K562 (cell line): Measurements from ENCODE around the gene SND1. TPM values are rescaled to one million over a fixed set of nuclear protein-coding genes. Genes with fewer than 3 reads are reported as not detected.

Source experiments
- ATAC-seq: fragments of 200-7000 bp; cut with Tn5 transposase; 3 replicates; pipeline ENCODE4 v1.9.1; 2020; ENCODE audit warnings: moderate library complexity
- BruUV-seq: library from RNA; stranded (reverse); fragments of 400-500 nt; replicated peaks from 2 replicates; lab custom pipeline; 2021; lab: Mats Ljungman, UMichigan
- CTCF ChIA-PET: fragments of 300-600 bp; formaldehyde crosslinking; extraction: SDS; loops from one replicate; lab custom pipeline; 2021; ENCODE audit warnings: low intra/inter-chr PET ratio; lab: Yijun Ruan, JAX
- POLR2A ChIA-PET: fragments of 300-600, 350-650 bp; sonication (Branson Sonifier 250); formaldehyde crosslinking; extraction: SDS; loops from one replicate; lab custom pipeline; 2021; ENCODE audit warnings: antibody characterized with exemption, inconsistent platforms; lab: Yijun Ruan, JAX
- DNase-seq, 4 experiments: peaks; one replicate each; pipeline versions ENCODE4 v3.0.0 to v3.0.0-alpha.2; 2011 to 2018; ENCODE audit warnings: low spot score in 3 of 4, mixed read lengths in 3 of 4; ENCODE audit errors: extremely low read depth in 1 of 4
- FAIRE-seq: peaks from 2 replicates; lab custom pipeline; 2011; peaks lifted over from hg19 to GRCh38; lab: Jason Lieb, UNC
- H2AFZ ChIP-seq: 2 replicates; pipeline ENCODE4 v1.6.0; 2011; ENCODE audit warnings: low read depth, low read length, control low read depth, inconsistent platforms
- H3K27ac ChIP-seq: fragments of 200-600 bp; 3 replicates; pipeline ENCODE4 v1.8.0; 2011; ENCODE audit warnings: low read depth, mild to moderate bottlenecking, control low read depth, inconsistent platforms, low read length, moderate library complexity, mixed read lengths; ENCODE audit errors: extremely low read depth
- H3K27me3 ChIP-seq, 2 experiments: fragments of 300-600 bp in 1 of 2; 2 replicates in 1 of 2; 3 replicates in 1 of 2; pipeline versions ENCODE4 v1.6.0 to v1.8.0; 2011; ENCODE audit warnings: inconsistent platforms in 2 of 2, low read length in 2 of 2, mild to moderate bottlenecking in 1 of 2, mixed read lengths in 1 of 2, moderate library complexity in 1 of 2; ENCODE audit not compliant: control insufficient read depth in 2 of 2, insufficient read depth in 2 of 2
- H3K36me3 ChIP-seq: fragments of 300-600 bp; 3 replicates; pipeline ENCODE4 v1.8.0; 2011; ENCODE audit warnings: mild to moderate bottlenecking, low read length, inconsistent platforms; ENCODE audit not compliant: control insufficient read depth, insufficient read depth
- H3K4me1 ChIP-seq, 2 experiments: fragments of 200-600 bp in 1 of 2; replicated peaks in 1 of 2; 2 replicates in 1 of 2; 3 replicates in 1 of 2; pipeline versions ENCODE4 v1.5.1 to v1.8.0; 2011; ENCODE audit warnings: inconsistent platforms in 2 of 2, low read length in 2 of 2, mild to moderate bottlenecking in 1 of 2, mixed read lengths in 1 of 2, moderate library complexity in 1 of 2; ENCODE audit not compliant: control insufficient read depth in 2 of 2, insufficient read depth in 2 of 2
- H3K4me2 ChIP-seq: 2 replicates; pipeline ENCODE4 v1.6.1; 2011; ENCODE audit warnings: low read length, control low read depth, inconsistent platforms, mixed read lengths; ENCODE audit not compliant: insufficient read depth
- H3K4me3 ChIP-seq: fragments of 200-600 bp; sonication (generic), shearing (Covaris generic); 2 replicates; pipeline ENCODE4 v1.5.1; 2016; ENCODE audit warnings: control low read depth, inconsistent platforms
- H3K79me2 ChIP-seq: fragments of 200-600 bp; 3 replicates; pipeline ENCODE4 v1.8.0; 2011; ENCODE audit warnings: low read length, inconsistent platforms; ENCODE audit not compliant: control insufficient read depth, insufficient read depth
- H3K9ac ChIP-seq, 2 experiments: 2 replicates each; pipeline versions ENCODE4 v1.6.0 to v1.6.1; 2011; ENCODE audit warnings: low read depth in 2 of 2, low read length in 2 of 2, control low read depth in 1 of 2, inconsistent platforms in 1 of 2, mild to moderate bottlenecking in 1 of 2, mixed read lengths in 1 of 2; ENCODE audit not compliant: insufficient read depth in 1 of 2
- H3K9me1 ChIP-seq: one replicate; pipeline ENCODE4 v1.6.0; 2011; ENCODE audit warnings: inconsistent platforms, mild to moderate bottlenecking, low read length, moderate library complexity; ENCODE audit not compliant: control insufficient read depth, insufficient read depth
- H3K9me3 ChIP-seq: replicated peaks from 2 replicates; pipeline ENCODE4 v1.5.1; 2011; ENCODE audit warnings: low read depth, low read length, inconsistent platforms; ENCODE audit not compliant: control insufficient read depth, insufficient read depth
- H4K20me1 ChIP-seq: replicated peaks from 2 replicates; pipeline ENCODE4 v1.6.1; 2011; ENCODE audit warnings: low read length, inconsistent platforms, mixed read lengths; ENCODE audit not compliant: control insufficient read depth, insufficient read depth
- BDP1 ChIP-seq: IDR thresholded peaks from 3 replicates; pipeline ENCODE4 v1.6.1; 2011; ENCODE audit not compliant: insufficient read length, insufficient read depth
- EGR1 ChIP-seq: fragments of 450-650 bp; conservative IDR thresholded peaks from 2 replicates; pipeline ENCODE4 v1.6.1; 2017; ENCODE audit warnings: mild to moderate bottlenecking
- ERF ChIP-seq: fragments of 450-650 bp; formaldehyde crosslinking; IDR thresholded peaks from 2 replicates; pipeline ENCODE4 v1.4.0; 2020; ENCODE audit warnings: mild to moderate bottlenecking, mixed read lengths
- ETV1 ChIP-seq: fragments of 450-650 bp; conservative IDR thresholded peaks from 2 replicates; pipeline ENCODE4 v1.6.1; 2016; ENCODE audit warnings: missing genetic modification characterization, control low read depth, low read depth, missing compliant biosample characterization
- HDGF ChIP-seq: fragments of 450-650 bp; IDR thresholded peaks from 2 replicates; pipeline ENCODE4 v1.6.1; 2016
- MAFK ChIP-seq: IDR thresholded peaks from 2 replicates; pipeline ENCODE4 v1.6.1; 2011; ENCODE audit warnings: low read length, improper control_type of control experiment
- NR2C2 ChIP-seq, 2 experiments: fragments of 200-800 bp in 1 of 2; sonication (Bioruptor generic) in 1 of 2; sonication (generic) in 1 of 2; formaldehyde crosslinking in 1 of 2; IDR thresholded peaks; 2 replicates each; pipeline versions ENCODE4 v1.6.1 to v1.8.0; 2016 to 2022; ENCODE audit warnings: mild to moderate bottlenecking in 1 of 2, missing compliant biosample characterization in 1 of 2, missing genetic modification characterization in 1 of 2, missing genetic modification reagents in 1 of 2
- POU5F1 ChIP-seq: fragments of 150-350 bp; IDR thresholded peaks from 2 replicates; pipeline ENCODE4 v1.6.1; 2014; ENCODE audit warnings: borderline replicate concordance, low read length, low read depth, mild to moderate bottlenecking; ENCODE audit not compliant: partially characterized antibody
- SPI1 ChIP-seq: IDR thresholded peaks from 2 replicates; pipeline ENCODE4 v1.6.1; 2011; ENCODE audit warnings: low read depth, low read length, control low read depth, borderline replicate concordance
- TAF7 ChIP-seq: fragments of 450-650 bp; IDR thresholded peaks from 2 replicates; pipeline ENCODE4 v1.6.1; 2016; ENCODE audit warnings: missing genetic modification characterization, missing compliant biosample characterization
- ZBED1 ChIP-seq: IDR thresholded peaks from 2 replicates; pipeline ENCODE4 v1.6.1; 2014
- ZNF431 ChIP-seq: sonication (generic); formaldehyde crosslinking; IDR thresholded peaks from 2 replicates; pipeline ENCODE4 v1.8.0; 2022; ENCODE audit warnings: mild to moderate bottlenecking, missing genetic modification reagents
- ZNF449 ChIP-seq: fragments of 250-450 bp; sonication (Bioruptor Pico); IDR thresholded peaks from 2 replicates; pipeline ENCODE4 v1.8.0; 2022; ENCODE audit warnings: moderate library complexity, mild to moderate bottlenecking, inconsistent platforms
- ZNF830 ChIP-seq: fragments of 250-450 bp; sonication (Bioruptor Pico); IDR thresholded peaks from 2 replicates; pipeline ENCODE4 v1.5.0; 2021; ENCODE audit warnings: mild to moderate bottlenecking
- WGBS: fragments of 100-300 bp; shearing (Covaris generic); methylation state at CpG from one replicate; pipeline ENCODE4 v1.1.6; 2016; ENCODE audit warnings: low coverage, mixed read lengths; ENCODE audit not compliant: insufficient coverage; ENCODE audit errors: missing lambda C conversion rate; 5-methylcytosine and 5-hydroxymethylcytosine counted together
- in situ Hi-C: fragments of 300-500 bp; cut with MboI; formaldehyde crosslinking; loops from 4 replicates; pipeline ENCODE4 v1.15.0; 2018; ENCODE audit warnings: inconsistent platforms, mixed read lengths
- intact Hi-C: fragments of 100-400 bp; cut with micrococcal nuclease; formaldehyde crosslinking; loops from 2 replicates; pipeline ENCODE4 v1.14.2; 2022
- polyA plus RNA-seq, 8 experiments: library from polyadenylated mRNA; depleted of rRNA in 4 of 8; stranded (reverse) in 5 of 8; unstranded in 3 of 8; fragments of >200 nt; fragmentation: Nextera tagmentation in 2 of 8; fragmentation: Illumina TruSeq in 1 of 8; extraction: Ambion mirVana in 2 of 8; extraction: Trizol in 1 of 8; gene quantifications; 2 replicates each; pipeline versions ENCODE4 v1.2.1 to v1.2.3, GENCODE V29; 2011 to 2014; ENCODE audit warnings: inconsistent platforms in 1 of 8, missing spikeins in 1 of 8
- total RNA-seq, 7 experiments: library from RNA; depleted of rRNA in 6 of 7; stranded (reverse); fragments of >200 nt in 6 of 7; fragmentation: Illumina TruSeq in 2 of 7; extraction: Trizol in 2 of 7; gene quantifications; 2 replicates each; pipeline versions ENCODE4 v1.2.1 to v1.2.3, GENCODE V29; 2011 to 2021; ENCODE audit warnings: low replicate concordance in 1 of 7
- TF ChIP-seq, protein P1 (sequence below), 3 experiments: IDR thresholded peaks in 2 of 3; conservative IDR thresholded peaks in 1 of 3; 2 replicates each; pipeline ENCODE4 v1.5.1; 2011 to 2012; ENCODE audit warnings: low read length in 3 of 3, mild to moderate bottlenecking in 3 of 3, control low read depth in 2 of 3, improper control_type of control experiment in 1 of 3, inconsistent platforms in 1 of 3, low read depth in 1 of 3, mixed read lengths in 1 of 3, moderate library complexity in 1 of 3; ENCODE audit not compliant: insufficient read depth in 2 of 3
- TF ChIP-seq, protein P2 (sequence below): fragments of 250-450 bp; sonication (Bioruptor Pico); IDR thresholded peaks from 2 replicates; pipeline ENCODE4 v1.4.0; 2020; ENCODE audit warnings: mild to moderate bottlenecking, moderate library complexity, borderline replicate concordance

The SND1 gene
- total and polyA plus RNA-seq, 9 of the 15 experiments (the other 6 are each of a cell fraction or from before 2014, with no cell fraction given): 46.5 to 307 (median 191) TPM

DNA sequence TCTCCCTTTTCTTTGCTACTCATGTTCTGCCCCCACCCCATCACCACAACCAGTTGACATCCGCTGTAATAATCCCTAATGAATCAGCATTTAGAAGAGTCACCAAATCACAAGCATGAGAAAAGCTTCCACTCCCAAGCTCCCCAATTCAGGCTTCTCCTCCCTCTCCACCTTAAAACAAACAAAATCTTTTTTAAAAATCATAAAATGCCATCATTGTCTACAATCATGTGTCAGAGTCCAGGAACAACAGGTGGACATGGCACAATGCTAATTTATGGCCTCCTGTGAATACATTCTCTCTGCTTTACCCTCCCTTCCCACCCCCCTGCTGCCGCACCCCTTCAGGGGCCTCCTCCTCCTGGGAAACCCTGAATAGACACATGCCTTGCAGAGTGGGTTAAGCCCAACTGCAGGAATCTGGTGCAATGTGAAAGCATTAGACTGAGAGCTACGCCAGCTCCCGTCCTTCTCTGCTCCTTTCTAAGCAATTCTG is 375.5 kb downstream of the SND1 start (continued):
- TF ChIP-seq, protein P1, sequence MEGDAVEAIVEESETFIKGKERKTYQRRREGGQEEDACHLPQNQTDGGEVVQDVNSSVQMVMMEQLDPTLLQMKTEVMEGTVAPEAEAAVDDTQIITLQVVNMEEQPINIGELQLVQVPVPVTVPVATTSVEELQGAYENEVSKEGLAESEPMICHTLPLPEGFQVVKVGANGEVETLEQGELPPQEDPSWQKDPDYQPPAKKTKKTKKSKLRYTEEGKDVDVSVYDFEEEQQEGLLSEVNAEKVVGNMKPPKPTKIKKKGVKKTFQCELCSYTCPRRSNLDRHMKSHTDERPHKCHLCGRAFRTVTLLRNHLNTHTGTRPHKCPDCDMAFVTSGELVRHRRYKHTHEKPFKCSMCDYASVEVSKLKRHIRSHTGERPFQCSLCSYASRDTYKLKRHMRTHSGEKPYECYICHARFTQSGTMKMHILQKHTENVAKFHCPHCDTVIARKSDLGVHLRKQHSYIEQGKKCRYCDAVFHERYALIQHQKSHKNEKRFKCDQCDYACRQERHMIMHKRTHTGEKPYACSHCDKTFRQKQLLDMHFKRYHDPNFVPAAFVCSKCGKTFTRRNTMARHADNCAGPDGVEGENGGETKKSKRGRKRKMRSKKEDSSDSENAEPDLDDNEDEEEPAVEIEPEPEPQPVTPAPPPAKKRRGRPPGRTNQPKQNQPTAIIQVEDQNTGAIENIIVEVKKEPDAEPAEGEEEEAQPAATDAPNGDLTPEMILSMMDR (IDR thresholded peaks at IDR 0.05 in 2 of 3, conservative IDR thresholded peaks at IDR 0.05 in 1 of 3; ENCODE audit: insufficient read depth in 2 of 3, low read depth in 1 of 3, low read length in 3 of 3): no peak
- no peak for TF ChIP-seq POU5F1
- no peak for TF ChIP-seq BDP1
- TF ChIP-seq, all 486 proteins: peak for 0

DNA sequence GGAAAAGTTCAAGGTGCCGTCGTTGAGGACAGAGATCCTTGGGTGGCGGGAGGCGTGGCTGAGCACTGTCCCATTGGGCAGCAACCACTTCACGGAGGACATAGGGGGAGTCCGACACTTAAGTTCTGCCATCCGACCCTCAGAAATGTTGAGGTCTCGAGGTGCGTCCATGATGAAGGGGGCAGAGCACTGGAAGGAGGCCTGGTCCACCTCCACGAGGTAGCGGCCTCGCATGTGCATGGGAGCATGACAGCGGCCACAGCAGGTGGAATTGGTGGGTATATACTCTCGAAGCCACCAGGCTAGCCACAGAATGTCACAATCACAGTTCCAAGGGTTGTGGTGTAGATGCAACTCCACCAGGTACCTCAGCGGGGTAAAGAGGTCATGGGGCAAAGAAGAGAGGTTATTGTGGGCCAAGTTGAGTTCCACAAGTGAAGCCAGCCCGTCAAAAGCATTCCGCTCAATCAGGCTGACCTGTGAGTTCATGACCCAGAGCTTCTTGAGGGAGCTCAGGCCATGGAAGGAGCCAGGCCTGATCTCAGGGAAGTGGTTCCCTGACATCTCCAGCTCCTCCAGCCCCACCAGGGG is 377.5 kb downstream of the SND1 start:
- no peaks in the 10 kb centered on the region for H3K9me1 ChIP-seq
- ATAC-seq: no peak
- H3K27ac ChIP-seq: no peak overlapping the region
- peaks cover 46% of the 10 kb centered on the region for H3K36me3 ChIP-seq
- intact Hi-C loops: no loop called here
- H3K4me2 ChIP-seq: no peak overlapping the region
- H3K9me3 ChIP-seq: peaks cover 13% of the 10 kb centered on the region
- no peak overlapping the region for H3K4me3 ChIP-seq
- ChIA-PET CTCF (no interaction called here), POLR2A (no interaction called here)
- no peak for DNase-seq
- peaks cover 4% of the 10 kb centered on the region; the same call in 1 of the 3 replicates for H3K79me2 ChIP-seq
- no peak overlapping the region for H3K9ac ChIP-seq
- FAIRE-seq: no peak
- no peaks in the 10 kb centered on the region for H4K20me1 ChIP-seq
- no TSS peak for BruUV-seq
- WGBS: 96% methylated on average over 17 of the region's 17 CpGs
- in situ Hi-C loops: no loop called here
- no peaks in the 10 kb centered on the region for H3K27me3 ChIP-seq
- peaks cover 0 to 10% of the 10 kb centered on the region in 2 experiments; a peak in 1 of 5 replicates for H3K4me1 ChIP-seq
- no peak overlapping the region for H2AFZ ChIP-seq
- TF ChIP-seq ZNF830 (CRISPR knock-in tag) (no peak), MAFK (no peak), SPI1 (no peak), HDGF (no peak), ZNF449 (CRISPR knock-in tag) (no peak), ZNF431 (no peak), EGR1 (no peak), ERF (CRISPR knock-in tag) (no peak), ETV1 (tag) (no peak), NR2C2 (CRISPR knock-in tag; IDR thresholded peaks at IDR 0.05) (no peak), NR2C2 (tag; IDR thresholded peaks at IDR 0.05) (no peak), TAF7 (tag) (no peak), ZBED1 (no peak)
- TF ChIP-seq, protein P2, sequence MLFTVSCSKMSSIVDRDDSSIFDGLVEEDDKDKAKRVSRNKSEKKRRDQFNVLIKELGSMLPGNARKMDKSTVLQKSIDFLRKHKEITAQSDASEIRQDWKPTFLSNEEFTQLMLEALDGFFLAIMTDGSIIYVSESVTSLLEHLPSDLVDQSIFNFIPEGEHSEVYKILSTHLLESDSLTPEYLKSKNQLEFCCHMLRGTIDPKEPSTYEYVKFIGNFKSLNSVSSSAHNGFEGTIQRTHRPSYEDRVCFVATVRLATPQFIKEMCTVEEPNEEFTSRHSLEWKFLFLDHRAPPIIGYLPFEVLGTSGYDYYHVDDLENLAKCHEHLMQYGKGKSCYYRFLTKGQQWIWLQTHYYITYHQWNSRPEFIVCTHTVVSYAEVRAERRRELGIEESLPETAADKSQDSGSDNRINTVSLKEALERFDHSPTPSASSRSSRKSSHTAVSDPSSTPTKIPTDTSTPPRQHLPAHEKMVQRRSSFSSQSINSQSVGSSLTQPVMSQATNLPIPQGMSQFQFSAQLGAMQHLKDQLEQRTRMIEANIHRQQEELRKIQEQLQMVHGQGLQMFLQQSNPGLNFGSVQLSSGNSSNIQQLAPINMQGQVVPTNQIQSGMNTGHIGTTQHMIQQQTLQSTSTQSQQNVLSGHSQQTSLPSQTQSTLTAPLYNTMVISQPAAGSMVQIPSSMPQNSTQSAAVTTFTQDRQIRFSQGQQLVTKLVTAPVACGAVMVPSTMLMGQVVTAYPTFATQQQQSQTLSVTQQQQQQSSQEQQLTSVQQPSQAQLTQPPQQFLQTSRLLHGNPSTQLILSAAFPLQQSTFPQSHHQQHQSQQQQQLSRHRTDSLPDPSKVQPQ (CRISPR knock-in tag): no peak
